GM18951 (cell line): ENCODE data around the gene ETFB.

Source experiments
- POLR2A ChIP-seq: IDR thresholded peaks from 4 replicates; pipeline ENCODE4 v1.6.1; 2011; ENCODE audit warnings: mild to moderate bottlenecking; ENCODE audit not compliant: insufficient read length, insufficient read depth; ENCODE audit errors: extremely low read depth
- in situ Hi-C: fragments of 300-500 bp; cut with MboI; formaldehyde crosslinking; loops from one replicate; pipeline ENCODE4 v1.12.0; 2022; ENCODE audit warnings: low sequenced_read_pairs, mixed read lengths, inconsistent platforms; ENCODE audit not compliant: unreplicated experiment

ETFB gene

DNA sequence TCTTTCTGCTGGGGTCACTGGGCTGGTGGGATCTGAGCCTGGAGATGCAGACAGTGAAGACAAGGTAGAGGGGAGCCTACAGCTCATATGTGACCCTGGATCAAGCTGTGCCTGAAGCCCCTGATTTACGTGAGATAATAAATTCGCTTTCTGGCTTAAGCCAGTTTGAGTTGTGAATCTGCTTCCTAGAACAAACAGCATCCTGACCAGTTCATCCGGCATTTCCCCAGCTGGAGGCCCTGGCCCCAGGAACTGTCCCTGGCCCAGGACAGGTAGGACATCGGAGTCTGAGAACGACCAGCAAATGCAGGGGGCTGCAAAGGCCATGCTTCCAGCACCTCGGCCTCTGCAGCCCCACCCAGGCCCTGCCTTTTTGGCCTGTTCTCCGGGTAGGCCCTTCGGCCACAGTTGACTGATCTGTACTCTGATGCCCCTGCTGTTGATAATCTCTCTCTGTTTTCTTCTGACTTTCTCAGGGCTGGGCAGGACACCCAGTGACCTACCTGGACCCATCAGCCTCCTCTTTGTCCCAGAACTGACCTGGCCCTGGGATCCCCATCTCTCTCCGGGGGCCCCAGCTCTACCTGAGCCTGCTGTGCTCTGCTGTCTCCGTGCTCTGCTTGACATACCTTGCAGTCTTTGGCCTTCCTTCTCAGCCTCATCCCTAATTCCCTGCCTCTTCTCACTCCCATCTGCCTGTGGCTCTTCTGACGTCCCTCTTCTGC is 14.8 kb downstream of the ETFB start:
- no peak for TF ChIP-seq POLR2A
- in situ Hi-C loops: no loop called here

DNA sequence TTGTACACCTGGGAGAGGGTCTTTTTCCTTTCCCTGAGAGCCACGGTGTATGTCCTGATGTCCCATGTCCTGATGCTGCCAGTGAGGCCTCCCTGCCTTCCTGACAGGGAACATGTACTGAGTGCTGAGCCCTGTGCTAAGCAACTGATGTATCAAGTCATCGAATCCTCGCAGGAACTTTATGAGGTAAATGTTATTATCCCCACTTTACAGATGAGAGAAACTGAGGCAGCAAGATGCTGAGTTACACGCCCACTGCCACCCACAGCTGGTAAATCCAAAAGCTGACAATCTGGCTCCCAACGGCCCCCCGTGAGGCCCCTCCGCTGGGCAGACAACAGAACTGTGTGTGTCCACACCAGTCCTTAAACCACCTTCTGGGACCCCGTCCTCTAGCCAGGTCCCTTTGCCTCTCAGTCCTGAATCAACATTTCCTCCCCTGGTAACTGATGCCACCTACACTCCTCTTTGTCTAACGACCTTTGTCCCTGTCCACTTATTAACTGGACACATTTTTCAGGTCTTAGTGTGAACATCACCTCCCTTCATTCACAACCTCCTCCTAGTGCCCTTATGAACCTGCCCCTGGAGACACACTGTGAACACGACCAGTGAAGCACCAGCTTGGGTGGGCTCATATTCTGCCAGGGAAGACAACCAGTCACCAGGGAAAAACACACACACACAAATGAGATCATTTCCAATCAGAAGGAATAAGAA is 18.8 kb downstream of the ETFB start:
- in situ Hi-C loops: no loop called here
- no peak for TF ChIP-seq POLR2A

DNA sequence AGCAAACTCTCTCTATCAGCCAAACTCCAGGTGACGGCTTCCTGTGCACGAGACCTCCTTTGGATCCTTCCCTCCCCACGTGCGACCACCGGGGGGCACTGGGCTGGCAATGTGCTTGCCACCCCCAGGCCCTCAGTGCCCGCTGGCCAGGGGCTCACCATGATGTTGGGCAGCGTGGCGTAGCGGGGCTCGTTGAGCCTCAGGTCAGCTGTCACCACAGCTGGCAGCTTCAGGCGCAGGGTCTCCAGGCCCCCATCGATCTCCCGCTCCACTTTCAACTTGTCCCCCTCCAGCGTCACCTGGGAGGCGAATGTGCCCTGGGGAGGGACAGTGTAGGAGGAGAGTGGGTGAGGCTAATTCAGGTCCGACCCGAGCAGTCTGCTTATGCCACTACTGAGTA is 19.4 kb downstream of the ETFB start:
- TF ChIP-seq POLR2A: no peak
- in situ Hi-C loops: no loop called here

DNA sequence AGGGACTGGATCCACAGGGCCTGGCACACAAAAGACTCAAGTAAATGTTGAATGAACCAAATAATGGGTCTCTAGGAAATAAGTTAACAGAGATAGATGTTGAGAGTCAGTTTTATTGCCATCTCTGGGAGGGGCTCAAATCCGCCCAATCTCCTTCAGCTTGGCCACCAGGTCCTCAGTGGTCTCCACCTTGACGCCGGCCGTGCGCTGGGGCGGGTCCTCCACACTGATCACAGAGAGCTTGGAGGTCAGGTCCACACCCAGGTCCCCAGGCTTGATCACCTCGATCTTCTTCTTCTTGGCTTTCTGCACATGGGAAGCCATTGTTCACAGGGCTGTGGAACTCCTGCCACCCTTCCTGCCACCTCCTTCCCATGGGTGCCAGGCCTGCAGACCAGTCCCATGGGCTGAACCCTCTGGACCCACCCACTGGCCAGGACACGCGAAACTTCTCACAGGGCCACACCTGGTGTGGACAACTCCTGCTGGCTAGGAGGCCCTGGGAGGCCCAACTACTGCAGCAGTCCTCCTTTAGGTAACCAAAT is 21.0 kb downstream of the ETFB start:
- in situ Hi-C loops: no loop called here
- TF ChIP-seq POLR2A: no peak

- no peak for TF ChIP-seq POLR2A
- in situ Hi-C loops: no loop called here
These were observed 23.3 kb downstream of the ETFB start for GRCh38 chr19:51342631-51343569.

DNA sequence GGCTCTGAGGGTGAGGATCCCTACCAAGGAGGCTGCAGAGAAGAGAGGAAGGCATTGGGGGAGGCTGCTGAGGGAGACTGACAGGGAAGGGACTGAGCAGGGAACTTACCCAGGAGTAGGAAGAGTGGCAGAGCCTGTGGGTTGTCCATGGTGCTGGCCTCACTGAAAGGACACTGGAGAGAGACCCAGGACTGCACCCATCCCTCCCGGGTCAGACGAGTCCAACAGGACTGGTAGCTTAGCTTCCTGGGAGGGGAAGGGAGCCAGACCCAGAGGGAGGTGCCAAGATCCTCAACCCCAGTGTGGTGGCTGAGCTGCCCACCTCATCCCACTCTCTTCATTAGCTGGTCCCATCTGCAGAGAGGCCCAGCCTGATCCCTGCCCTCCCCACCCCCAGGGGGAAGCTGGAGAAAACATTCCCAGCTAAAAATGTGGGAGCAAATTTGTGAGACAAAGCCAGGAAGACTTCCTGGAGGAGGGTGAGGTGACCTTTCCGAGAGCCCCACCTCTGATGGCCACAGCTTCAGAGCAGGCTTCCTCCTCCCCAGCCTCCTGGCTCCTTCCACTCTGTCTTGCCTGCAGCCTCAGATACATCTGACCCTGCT is 24.1 kb downstream of the ETFB start, which contains the start of gene VSIG10L:
Gene VSIG10L (minus strand): TSS at position 164 of the 605 bp plus-strand sequence. CDS start 15 bp downstream, at position 149.
- in situ Hi-C loops: no loop called here

GRCh38 chr19:51341066-51341465 is 25.1 kb downstream of the ETFB start:
- in situ Hi-C loops: no loop called here
- no peak for TF ChIP-seq POLR2A

More for the DNA sequence above, 24.1 kb downstream of the ETFB start, which contains the start of gene VSIG10L:
- no peak for TF ChIP-seq POLR2A

GRCh38 chr19:51339687-51340656 is 26.2 kb downstream of the ETFB start:
- in situ Hi-C loops: no loop called here
- peak; percentile 54 for TF ChIP-seq POLR2A

DNA sequence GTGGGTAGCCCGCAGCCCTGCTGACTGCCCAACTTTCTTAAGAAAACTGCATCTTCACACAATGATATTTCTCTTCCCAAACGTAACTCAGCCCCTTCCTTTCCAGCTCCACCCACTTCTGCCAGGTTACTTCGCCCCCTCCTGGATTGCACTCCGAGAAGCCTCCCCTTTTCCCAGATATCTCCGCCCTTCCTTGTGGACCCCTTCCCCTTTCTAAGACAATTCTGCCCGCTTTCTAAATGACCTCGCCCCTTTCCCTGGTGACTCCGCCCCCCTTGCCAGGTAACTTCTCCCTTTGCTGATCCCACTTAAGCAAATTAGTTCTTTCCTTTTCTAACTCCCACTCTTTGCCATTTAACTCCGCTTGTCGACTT is 26.9 kb downstream of the ETFB start:
- in situ Hi-C loops: no loop called here
- no peak for TF ChIP-seq POLR2A

GRCh38 chr19:51338563-51339312 is 27.4 kb downstream of the ETFB start:
- in situ Hi-C loops: no loop called here
- peak; percentile 18 for TF ChIP-seq POLR2A
